SK-N-SH (cell line): Measurements from ENCODE around the gene VSTM1. TPM values are rescaled to one million over a fixed set of nuclear protein-coding genes. Genes with fewer than 3 reads are reported as not detected.

Experiments
- CTCF ChIA-PET: fragments of 300-600, 350-600 bp; formaldehyde crosslinking; extraction: SDS; loops from one replicate; lab custom pipeline; 2021; lab: Yijun Ruan, JAX
- POLR2A ChIA-PET: fragments of 350-600 bp; sonication (Branson Sonifier 250); formaldehyde crosslinking; extraction: SDS; loops from one replicate; lab custom pipeline; 2020; ENCODE audit warnings: antibody characterized with exemption, inconsistent platforms; lab: Yijun Ruan, JAX
- DNase-seq: peaks from one replicate; pipeline ENCODE4 v3.0.0; 2012
- H2AFZ ChIP-seq: fragments of 200-600 bp; sonication (generic); 2 replicates; pipeline ENCODE4 v1.8.1; 2016; ENCODE audit warnings: antibody characterized with exemption, mild to moderate bottlenecking, low read depth
- H3F3A ChIP-seq: fragments of 200-600 bp; sonication (generic); replicated peaks from 2 replicates; pipeline ENCODE3; 2016; ENCODE audit warnings: antibody characterized with exemption, mild to moderate bottlenecking; ENCODE audit not compliant: insufficient read depth
- H3K27ac ChIP-seq, 2 experiments: fragments of 200-500 bp in 1 of 2; fragments of 200-600 bp in 1 of 2; sonication (Bioruptor generic) in 1 of 2; sonication (generic), shearing (Covaris generic) in 1 of 2; 2 replicates each; pipeline versions ENCODE4 v1.5.1 to v1.6.1; 2014 to 2016; ENCODE audit warnings: low read depth in 2 of 2, inconsistent platforms in 1 of 2, low read length in 1 of 2, mild to moderate bottlenecking in 1 of 2, mixed read lengths in 1 of 2
- H3K27me3 ChIP-seq: fragments of 200-600 bp; sonication (generic), shearing (Covaris generic); 2 replicates; pipeline ENCODE4 v1.6.1; 2016; ENCODE audit warnings: mixed run types; ENCODE audit not compliant: insufficient read depth
- H3K36me3 ChIP-seq, 2 experiments: fragments of 200-500 bp in 1 of 2; fragments of 200-600 bp in 1 of 2; sonication (Bioruptor generic) in 1 of 2; sonication (generic) in 1 of 2; replicated peaks in 1 of 2; 2 replicates each; pipeline versions ENCODE3 to v1.5.1; 2014 to 2016; ENCODE audit warnings: low read length in 1 of 2, mild to moderate bottlenecking in 1 of 2; ENCODE audit not compliant: insufficient read depth in 2 of 2, control insufficient read depth in 1 of 2
- H3K4me1 ChIP-seq, 2 experiments: fragments of 200-500 bp in 1 of 2; fragments of 200-600 bp in 1 of 2; sonication (Bioruptor generic) in 1 of 2; sonication (generic), shearing (Covaris generic) in 1 of 2; 2 replicates each; pipeline versions ENCODE4 v1.5.1 to v1.6.1; 2014 to 2016; ENCODE audit warnings: low read depth in 1 of 2, low read length in 1 of 2, mixed run types in 1 of 2; ENCODE audit not compliant: insufficient read depth in 2 of 2, control insufficient read depth in 1 of 2
- H3K4me2 ChIP-seq: fragments of 200-600 bp; sonication (generic), shearing (Covaris generic); 2 replicates; pipeline ENCODE4 v1.6.1; 2017; ENCODE audit warnings: mixed run types
- H3K4me3 ChIP-seq, 2 experiments: fragments of 200-500 bp in 1 of 2; fragments of 200-600 bp in 1 of 2; sonication (Bioruptor generic) in 1 of 2; sonication (generic), shearing (Covaris generic) in 1 of 2; 2 replicates each; pipeline versions ENCODE4 v1.5.1 to v1.8.1; 2014 to 2016; ENCODE audit warnings: low read depth in 2 of 2, inconsistent platforms in 1 of 2, low read length in 1 of 2, mild to moderate bottlenecking in 1 of 2, mixed read lengths in 1 of 2, moderate library complexity in 1 of 2
- H3K79me2 ChIP-seq: fragments of 200-600 bp; sonication (generic); 2 replicates; pipeline ENCODE4 v1.8.1; 2017; ENCODE audit warnings: mild to moderate bottlenecking; ENCODE audit not compliant: insufficient read depth
- H3K9ac ChIP-seq: fragments of 200-600 bp; sonication (generic); 2 replicates; pipeline ENCODE4 v1.6.1; 2017; ENCODE audit warnings: mixed run types
- H3K9me2 ChIP-seq: fragments of 200-600 bp; sonication (generic); 2 replicates; pipeline ENCODE4 v1.6.1; 2017; ENCODE audit warnings: mixed run types
- H3K9me3 ChIP-seq: fragments of 200-600 bp; sonication (generic); 2 replicates; pipeline ENCODE4 v1.6.1; 2017; ENCODE audit warnings: mixed run types, mild to moderate bottlenecking, moderate library complexity
- H4K20me1 ChIP-seq: fragments of 200-600 bp; sonication (generic); 2 replicates; pipeline ENCODE4 v1.6.1; 2017; ENCODE audit warnings: mild to moderate bottlenecking, mixed run types; ENCODE audit not compliant: insufficient read depth
- CHD2 ChIP-seq: fragments of 150-350 bp; IDR thresholded peaks from 2 replicates; pipeline ENCODE4 v1.6.1; 2018; ENCODE audit warnings: low read length; ENCODE audit not compliant: partially characterized antibody
- ELF1 ChIP-seq: IDR thresholded peaks from 2 replicates; pipeline ENCODE4 v1.4.0; 2012
- EP300 ChIP-seq, 2 experiments: IDR thresholded peaks; 2 replicates each; pipeline versions ENCODE4 v1.4.0 to v1.6.1; 2012; ENCODE audit warnings: borderline replicate concordance in 1 of 2, low read depth in 1 of 2, low read length in 1 of 2
- EZH2phosphoT487 ChIP-seq: fragments of 200-600 bp; sonication (generic); IDR thresholded peaks from 2 replicates; pipeline ENCODE4 v1.6.1; 2017; ENCODE audit warnings: low read depth, mixed run types, mild to moderate bottlenecking, antibody characterized with exemption, moderate library complexity, borderline replicate concordance
- MXI1 ChIP-seq: IDR thresholded peaks from 2 replicates; pipeline ENCODE4 v1.6.1; 2012; ENCODE audit warnings: mild to moderate bottlenecking, low read depth, low read length, improper control_type of control experiment
- NFIC ChIP-seq: IDR thresholded peaks from 2 replicates; pipeline ENCODE4 v1.4.0; 2012; ENCODE audit warnings: borderline replicate concordance
- NRF1 ChIP-seq: IDR thresholded peaks from 2 replicates; pipeline ENCODE4 v1.6.1; 2012; ENCODE audit warnings: low read depth, mild to moderate bottlenecking, low read length
- POLR2AphosphoS5 ChIP-seq: IDR thresholded peaks from 2 replicates; pipeline ENCODE4 v1.6.1; 2012; ENCODE audit warnings: low read depth, low read length
- RCOR1 ChIP-seq: fragments of 150-350 bp; IDR thresholded peaks from 2 replicates; pipeline ENCODE4 v1.6.1; 2017; ENCODE audit warnings: antibody characterized with exemption, low read length
- RFX5 ChIP-seq: IDR thresholded peaks from 2 replicates; pipeline ENCODE4 v1.6.1; 2012; ENCODE audit warnings: mild to moderate bottlenecking, improper control_type of control experiment, low read length
- YY1 ChIP-seq: IDR thresholded peaks from 2 replicates; pipeline ENCODE4 v1.4.0; 2012; ENCODE audit warnings: low read depth, mild to moderate bottlenecking
- WGBS: methylation state at CpG from one replicate; pipeline ENCODE4 v1.1.6; 2017; ENCODE audit warnings: low lambda C conversion rate; 5-methylcytosine and 5-hydroxymethylcytosine counted together
- polyA plus RNA-seq, 3 experiments: library from polyadenylated mRNA; depleted of rRNA; stranded (reverse); fragments of >200 nt; gene quantifications; 2 replicates each; pipeline ENCODE4 v1.2.3, GENCODE V29; 2012
- TF ChIP-seq, protein P1 (sequence below): fragments of 150-350 bp; IDR thresholded peaks from 2 replicates; pipeline ENCODE4 v1.6.1; 2017; ENCODE audit warnings: antibody characterized with exemption, low read length, low read depth, borderline replicate concordance
- TF ChIP-seq, protein P2 (sequence below): fragments of 150-350 bp; IDR thresholded peaks from 2 replicates; pipeline ENCODE4 v1.6.1; 2016; ENCODE audit warnings: mild to moderate bottlenecking, low read depth, low read length

The VSTM1 gene
- polyA plus RNA-seq, 1 of the 3 experiments (the other 2 are of a cell fraction): 0.10 TPM

DNA sequence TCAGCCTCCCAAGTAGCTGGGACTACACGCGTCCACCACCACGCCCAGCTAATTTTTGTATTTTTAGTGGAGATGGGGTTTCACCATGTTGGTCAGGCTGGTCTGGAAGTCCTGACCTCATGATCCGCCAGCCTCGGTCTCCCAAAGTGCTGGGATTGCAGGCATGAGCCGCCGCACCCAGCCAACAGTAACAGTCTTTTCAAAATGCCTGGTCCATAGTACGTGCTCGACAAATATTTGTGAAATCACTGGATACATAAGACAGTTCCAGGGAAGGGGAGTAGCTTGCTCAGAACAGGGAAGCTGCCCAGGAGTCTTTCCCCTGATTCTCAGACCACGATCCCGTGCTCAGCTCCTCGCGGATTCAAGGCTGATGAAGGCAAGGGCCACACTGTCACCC lies 41.8 kb downstream of the VSTM1 start:
- Histone ChIP-seq H3K9me2 (no peaks in the 10 kb centered on the region), H3K36me3 (no peaks in the 10 kb centered on the region), H2AFZ (no peak overlapping the region), H3F3A (peaks cover 17% of the 10 kb centered on the region), H3K9me3 (no peaks in the 10 kb centered on the region), H3K4me3 (no peak overlapping the region), H3K9ac (no peak overlapping the region), H3K79me2 (no peaks in the 10 kb centered on the region), H3K27me3 (no peaks in the 10 kb centered on the region), H3K4me1 (peaks cover 0 to 8% of the 10 kb centered on the region in 2 experiments; a peak in 1 of 4 replicates), H3K27ac (no peak overlapping the region), H3K4me2 (no peak overlapping the region), H4K20me1 (no peaks in the 10 kb centered on the region)
- CTCF ChIA-PET: interaction anchor here (0.7 to 7.2 kb wide), 5 partner anchors 8 to 229 kb away, joined by 3 to 128 read pairs (median 41); partner anchors contain the start of gene CACNG7
- DNase-seq: no peak
- WGBS: 78% methylated on average over 9 of the region's 13 CpGs
- no peak for TF ChIP-seq NFIC
- TF ChIP-seq MXI1: no peak
- no peak for TF ChIP-seq YY1
- TF ChIP-seq, protein P1, sequence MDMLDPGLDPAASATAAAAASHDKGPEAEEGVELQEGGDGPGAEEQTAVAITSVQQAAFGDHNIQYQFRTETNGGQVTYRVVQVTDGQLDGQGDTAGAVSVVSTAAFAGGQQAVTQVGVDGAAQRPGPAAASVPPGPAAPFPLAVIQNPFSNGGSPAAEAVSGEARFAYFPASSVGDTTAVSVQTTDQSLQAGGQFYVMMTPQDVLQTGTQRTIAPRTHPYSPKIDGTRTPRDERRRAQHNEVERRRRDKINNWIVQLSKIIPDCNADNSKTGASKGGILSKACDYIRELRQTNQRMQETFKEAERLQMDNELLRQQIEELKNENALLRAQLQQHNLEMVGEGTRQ: no peak
- TF ChIP-seq NRF1: no peak
- POLR2A ChIA-PET: no interaction called here

DNA sequence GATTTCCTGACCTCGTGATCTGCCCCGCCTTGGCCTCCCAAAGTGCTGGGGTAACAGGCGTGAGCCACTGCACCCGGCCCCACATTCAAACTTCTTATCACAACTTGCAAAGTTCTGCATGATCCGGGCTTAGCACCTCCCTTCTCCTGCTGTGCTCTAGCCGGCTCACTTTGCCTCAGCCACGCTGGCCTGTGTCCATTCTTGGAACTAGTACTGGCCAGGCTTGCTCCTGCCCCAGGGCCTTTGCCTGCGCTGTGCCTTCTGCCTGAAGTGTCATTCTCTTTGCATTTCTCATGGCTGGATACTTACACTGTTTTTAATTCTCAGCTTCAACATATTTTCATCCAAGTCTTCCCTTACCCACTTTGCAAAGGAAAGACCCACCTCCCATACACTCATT lies 42.3 kb downstream of the VSTM1 start:
- POLR2A ChIA-PET: interaction anchor here (0.6 kb wide), 1 partner anchor 21 kb away, joined by 4 read pairs; no protein-coding TSS in a partner anchor
- Histone ChIP-seq H3F3A (peaks cover 20% of the 10 kb centered on the region), H3K9ac (no peak overlapping the region), H3K4me2 (no peak overlapping the region), H3K4me1 (peaks cover 0 to 8% of the 10 kb centered on the region in 2 experiments; a peak in 1 of 4 replicates), H3K27ac (no peak overlapping the region), H3K9me3 (no peaks in the 10 kb centered on the region), H2AFZ (no peak overlapping the region), H3K9me2 (no peaks in the 10 kb centered on the region), H4K20me1 (no peaks in the 10 kb centered on the region), H3K36me3 (no peaks in the 10 kb centered on the region), H3K4me3 (no peak overlapping the region), H3K79me2 (no peaks in the 10 kb centered on the region), H3K27me3 (no peaks in the 10 kb centered on the region)
- CTCF ChIA-PET: interaction anchor here (0.6 to 7.2 kb wide), 7 partner anchors 8 to 229 kb away, joined by 3 to 128 read pairs (median 7); partner anchors contain the start of gene CACNG7
- TF ChIP-seq POLR2AphosphoS5 (no peak), EZH2phosphoT487 (no peak), EP300 (IDR thresholded peaks at IDR 0.05; ENCODE audit: borderline replicate concordance in 1 of 2, low read depth in 1 of 2, low read length in 1 of 2) (no peak), RCOR1 (no peak), RFX5 (no peak), CHD2 (no peak), ELF1 (no peak), NFIC (no peak)
- TF ChIP-seq, protein P1: no peak
- TF ChIP-seq, protein P2, sequence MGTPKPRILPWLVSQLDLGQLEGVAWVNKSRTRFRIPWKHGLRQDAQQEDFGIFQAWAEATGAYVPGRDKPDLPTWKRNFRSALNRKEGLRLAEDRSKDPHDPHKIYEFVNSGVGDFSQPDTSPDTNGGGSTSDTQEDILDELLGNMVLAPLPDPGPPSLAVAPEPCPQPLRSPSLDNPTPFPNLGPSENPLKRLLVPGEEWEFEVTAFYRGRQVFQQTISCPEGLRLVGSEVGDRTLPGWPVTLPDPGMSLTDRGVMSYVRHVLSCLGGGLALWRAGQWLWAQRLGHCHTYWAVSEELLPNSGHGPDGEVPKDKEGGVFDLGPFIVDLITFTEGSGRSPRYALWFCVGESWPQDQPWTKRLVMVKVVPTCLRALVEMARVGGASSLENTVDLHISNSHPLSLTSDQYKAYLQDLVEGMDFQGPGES: no peak
- WGBS: 71% methylated on average over 8 of the region's 8 CpGs
- DNase-seq: no peak
